ENCODE measurements around the gene RFNG. TPM values are rescaled to one million over a fixed set of nuclear protein-coding genes. Genes with fewer than 3 reads are reported as not detected.

Gene RFNG
- total and polyA plus RNA-seq, 2 of the 13 experiments (the other 11 are each of a cell fraction or from before 2014, with no cell fraction given): 61.4 to 64.0 TPM

DNA sequence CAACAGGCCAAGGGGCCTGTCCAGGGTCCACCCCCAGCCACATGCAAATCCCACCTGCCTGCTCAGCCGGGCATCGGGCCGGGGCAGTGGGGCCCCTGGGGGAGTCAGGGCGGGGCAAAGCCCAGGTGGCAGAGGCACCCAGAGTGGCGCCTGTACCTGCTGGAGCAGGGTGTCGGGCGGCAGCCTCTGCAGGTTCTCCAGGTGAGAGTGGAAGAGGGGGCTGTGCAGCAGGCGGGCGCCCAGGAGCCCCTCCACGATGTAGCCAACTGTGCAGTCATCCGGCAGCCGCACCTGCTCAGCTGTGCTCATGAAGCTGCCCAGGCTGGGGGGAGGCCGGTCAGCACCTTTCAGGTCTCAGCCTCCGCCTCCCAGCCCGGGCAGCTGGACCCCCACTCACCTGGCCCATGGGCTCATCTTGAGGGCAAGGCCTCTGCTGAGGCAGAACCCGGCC is 2.1 kb downstream of the RFNG start:
- Histone ChIP-seq H3K36me3 (replicated peaks in 1 of 2; ENCODE audit: control insufficient read depth in 1 of 2, insufficient read depth in 2 of 2, low read length in 2 of 2) (peaks cover 8 to 35% of the 10 kb centered on the region in 2 experiments; a peak in 4 of 5 replicates), H3K4me2 (ENCODE audit: low read depth, low read length) (peak overlapping the region; percentile 100; the same call in 1 of the 2 replicates), H3K27ac (ENCODE audit: extremely low read length, insufficient read depth, low read length) (no peak overlapping the region), H3K4me3 (replicated peaks in 1 of 3; ENCODE audit: insufficient read depth in 1 of 3, low read depth in 2 of 3, low read length in 3 of 3) (peak overlapping the region in 1 of 3 experiments; percentile 99; a peak in 1 of 6 replicates), H3K4me1 (ENCODE audit: insufficient read depth, low read length) (peaks cover 41% of the 10 kb centered on the region), H2AFZ (ENCODE audit: low read length) (no peak overlapping the region), H3K9me3 (ENCODE audit: low read length) (no peaks in the 10 kb centered on the region), H3K27me3 (ENCODE audit: control insufficient read depth in 1 of 2, insufficient read depth in 2 of 2, low read length in 2 of 2) (no peaks in the 10 kb centered on the region; a peak in 2 of 5 replicates), H4K20me1 (ENCODE audit: insufficient read depth, low read length) (no peaks in the 10 kb centered on the region; the same call in 1 of the 2 replicates), H3K9ac (ENCODE audit: insufficient read depth, low read depth, low read length) (peak overlapping the region; percentile 88; the same call in 1 of the 2 replicates), H3K79me2 (ENCODE audit: insufficient read depth, low read length) (peaks cover 37% of the 10 kb centered on the region)
- DNase-seq (ENCODE audit: low spot score): no peak
- no peak for ATAC-seq
- TF ChIP-seq, protein P1, sequence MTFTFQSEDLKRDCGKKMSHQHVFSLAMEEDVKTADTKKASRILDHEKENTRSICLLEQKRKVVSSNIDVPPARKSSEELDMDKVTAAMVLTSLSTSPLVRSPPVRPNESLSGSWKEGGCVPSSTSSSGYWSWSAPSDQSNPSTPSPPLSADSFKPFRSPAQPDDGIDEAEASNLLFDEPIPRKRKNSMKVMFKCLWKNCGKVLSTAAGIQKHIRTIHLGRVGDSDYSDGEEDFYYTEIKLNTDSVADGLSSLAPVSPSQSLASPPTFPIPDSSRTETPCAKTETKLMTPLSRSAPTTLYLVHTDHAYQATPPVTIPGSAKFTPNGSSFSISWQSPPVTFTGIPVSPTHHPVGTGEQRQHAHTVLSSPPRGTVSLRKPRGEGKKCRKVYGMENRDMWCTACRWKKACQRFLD (CRISPR knock-in tag; IDR thresholded peaks at IDR 0.05; ENCODE audit: borderline replicate concordance): 0 out of 2 replicates have a peak, but pooled peaks have one; percentile 2
- no peak for TF ChIP-seq ZNF788 (CRISPR knock-in tag; IDR thresholded peaks at IDR 0.05; ENCODE audit: borderline replicate concordance)
- CTCF ChIA-PET (ENCODE audit: low intra/inter-chr PET ratio, low total read pairs): no interaction called here
- WGBS (ENCODE audit: low lambda C conversion rate): 97% methylated on average over 13 of the region's 16 CpGs
- POLR2A ChIA-PET: interaction anchor here (1.6 to 3.4 kb wide), 2 partner anchors 12 to 16 kb away, joined by 6 to 33 read pairs; partner anchors contain the start of genes DCXR and DUS1L
- no TSS peak for BruUV-seq (replicated peaks)
- intact Hi-C loops (cut with micrococcal nuclease; ENCODE audit: unreplicated experiment) (no loop called here), in situ Hi-C loops (cut with HindIII; ENCODE audit: extremely low pct_ligation_motif_present, low pct_unique_long_range_greater_than_20kb) (no loop called here)
- FAIRE-seq: no peak

DNA sequence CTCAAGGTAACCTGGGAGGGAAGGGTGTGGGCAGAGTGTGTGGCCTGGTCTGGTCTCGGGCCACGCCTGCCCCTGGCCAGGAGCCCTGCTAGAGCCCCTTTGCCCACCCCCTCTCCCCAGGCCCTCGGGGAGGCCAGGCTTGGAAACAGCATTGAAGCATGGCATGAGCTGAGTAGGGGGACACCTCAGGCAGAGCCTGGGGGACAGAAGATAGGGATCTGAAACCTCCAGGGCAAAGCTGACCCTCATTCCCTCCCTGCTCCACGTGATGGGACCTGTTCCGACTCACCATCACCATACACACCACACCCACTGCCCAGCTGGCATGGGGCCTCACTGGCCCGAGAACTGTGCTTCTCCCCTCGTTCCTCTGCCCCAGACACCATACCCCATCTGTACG is 2.5 kb downstream of the RFNG start:
- no peak overlapping the region for H2AFZ ChIP-seq (ENCODE audit: low read length)
- BruUV-seq (replicated peaks): no TSS peak
- POLR2A ChIA-PET: no interaction called here
- WGBS (ENCODE audit: low lambda C conversion rate): 91% methylated on average over 5 of the region's 8 CpGs
- no peaks in the 10 kb centered on the region; a peak in 2 of 5 replicates for H3K27me3 ChIP-seq (ENCODE audit: control insufficient read depth in 1 of 2, insufficient read depth in 2 of 2, low read length in 2 of 2)
- no peak for FAIRE-seq
- H4K20me1 ChIP-seq (ENCODE audit: insufficient read depth, low read length): no peaks in the 10 kb centered on the region; the same call in 1 of the 2 replicates
- no peak for ATAC-seq
- H3K9ac ChIP-seq (ENCODE audit: insufficient read depth, low read depth, low read length): no peak overlapping the region
- H3K36me3 ChIP-seq (replicated peaks in 1 of 2; ENCODE audit: control insufficient read depth in 1 of 2, insufficient read depth in 2 of 2, low read length in 2 of 2): peaks cover 8 to 31% of the 10 kb centered on the region in 2 experiments; a peak in 4 of 5 replicates
- H3K4me2 ChIP-seq (ENCODE audit: low read depth, low read length): no peak overlapping the region
- no peak overlapping the region; a peak in 1 of 6 replicates for H3K4me3 ChIP-seq (replicated peaks in 1 of 3; ENCODE audit: insufficient read depth in 1 of 3, low read depth in 2 of 3, low read length in 3 of 3)
- H3K27ac ChIP-seq (ENCODE audit: extremely low read length, insufficient read depth, low read length): no peak overlapping the region
- peaks cover 41% of the 10 kb centered on the region for H3K4me1 ChIP-seq (ENCODE audit: insufficient read depth, low read length)
- intact Hi-C loops (cut with micrococcal nuclease; ENCODE audit: unreplicated experiment): no loop called here
- H3K79me2 ChIP-seq (ENCODE audit: insufficient read depth, low read length): peaks cover 37% of the 10 kb centered on the region
- in situ Hi-C loops (cut with HindIII; ENCODE audit: extremely low pct_ligation_motif_present, low pct_unique_long_range_greater_than_20kb): no loop called here
- CTCF ChIA-PET (ENCODE audit: low intra/inter-chr PET ratio, low total read pairs): no interaction called here
- no peaks in the 10 kb centered on the region for H3K9me3 ChIP-seq (ENCODE audit: low read length)
- no peak for DNase-seq (ENCODE audit: low spot score)
- TF ChIP-seq DR1 (CRISPR knock-in tag; IDR thresholded peaks at IDR 0.05): no peak
- no peak for TF ChIP-seq ZNF660 (CRISPR knock-in tag; IDR thresholded peaks at IDR 0.05; ENCODE audit: borderline replicate concordance, low read depth)
- TF ChIP-seq ATF7 (IDR thresholded peaks at IDR 0.05): no peak
- no peak for TF ChIP-seq ATF7 (CRISPR knock-in tag; IDR thresholded peaks at IDR 0.05)
- TF ChIP-seq, protein P2, sequence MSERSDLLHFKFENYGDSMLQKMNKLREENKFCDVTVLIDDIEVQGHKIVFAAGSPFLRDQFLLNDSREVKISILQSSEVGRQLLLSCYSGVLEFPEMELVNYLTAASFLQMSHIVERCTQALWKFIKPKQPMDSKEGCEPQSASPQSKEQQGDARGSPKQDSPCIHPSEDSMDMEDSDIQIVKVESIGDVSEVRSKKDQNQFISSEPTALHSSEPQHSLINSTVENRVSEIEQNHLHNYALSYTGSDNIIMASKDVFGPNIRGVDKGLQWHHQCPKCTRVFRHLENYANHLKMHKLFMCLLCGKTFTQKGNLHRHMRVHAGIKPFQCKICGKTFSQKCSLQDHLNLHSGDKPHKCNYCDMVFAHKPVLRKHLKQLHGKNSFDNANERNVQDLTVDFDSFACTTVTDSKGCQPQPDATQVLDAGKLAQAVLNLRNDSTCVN (CRISPR knock-in tag; IDR thresholded peaks at IDR 0.05; ENCODE audit: borderline replicate concordance): no peak
- TF ChIP-seq ZIK1 (CRISPR knock-in tag; IDR thresholded peaks at IDR 0.05; ENCODE audit: borderline replicate concordance, low read depth): no peak
- TF ChIP-seq, protein P3, sequence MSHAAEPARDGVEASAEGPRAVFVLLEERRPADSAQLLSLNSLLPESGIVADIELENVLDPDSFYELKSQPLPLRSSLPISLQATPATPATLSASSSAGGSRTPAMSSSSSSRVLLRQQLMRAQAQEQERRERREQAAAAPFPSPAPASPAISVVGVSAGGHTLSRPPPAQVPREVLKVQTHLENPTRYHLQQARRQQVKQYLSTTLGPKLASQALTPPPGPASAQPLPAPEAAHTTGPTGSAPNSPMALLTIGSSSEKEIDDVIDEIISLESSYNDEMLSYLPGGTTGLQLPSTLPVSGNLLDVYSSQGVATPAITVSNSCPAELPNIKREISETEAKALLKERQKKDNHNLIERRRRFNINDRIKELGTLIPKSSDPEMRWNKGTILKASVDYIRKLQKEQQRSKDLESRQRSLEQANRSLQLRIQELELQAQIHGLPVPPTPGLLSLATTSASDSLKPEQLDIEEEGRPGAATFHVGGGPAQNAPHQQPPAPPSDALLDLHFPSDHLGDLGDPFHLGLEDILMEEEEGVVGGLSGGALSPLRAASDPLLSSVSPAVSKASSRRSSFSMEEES (CRISPR knock-in tag; IDR thresholded peaks at IDR 0.05): no peak
- TF ChIP-seq ZSCAN30 (CRISPR knock-in tag; IDR thresholded peaks at IDR 0.05): no peak
- TF ChIP-seq ZNF207 (IDR thresholded peaks at IDR 0.05; ENCODE audit: borderline replicate concordance): no peak
- TF ChIP-seq ZNF260 (CRISPR knock-in tag; IDR thresholded peaks at IDR 0.05; ENCODE audit: borderline replicate concordance, low read depth): no peak
- no peak for TF ChIP-seq TSC22D2 (CRISPR knock-in tag; IDR thresholded peaks at IDR 0.05; ENCODE audit: borderline replicate concordance)
- TF ChIP-seq, protein P4, sequence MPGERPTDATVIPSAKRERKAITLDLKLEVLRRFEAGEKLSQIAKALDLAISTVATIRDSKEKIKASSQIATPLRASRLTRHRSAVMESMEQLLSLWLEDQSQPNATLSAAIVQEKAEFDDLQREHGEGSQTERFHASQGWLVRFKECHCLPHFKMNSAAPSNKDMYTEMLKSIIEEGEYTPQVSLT (CRISPR knock-in tag; IDR thresholded peaks at IDR 0.05; ENCODE audit: borderline replicate concordance, low read depth): no peak
